Retinal pigment epithelial cell (primary cell): Measurements from ENCODE around the gene CEP295NL.

Experiments
- DNase-seq: peaks from one replicate; pipeline ENCODE4 v3.0.0-alpha.2; 2010; ENCODE audit warnings: low read depth
- H3K4me3 ChIP-seq: 2 replicates; pipeline ENCODE4 v1.5.1; 2011; ENCODE audit warnings: mild to moderate bottlenecking, low read length, control low read depth, moderate library complexity
- CTCF ChIP-seq: conservative IDR thresholded peaks from 2 replicates; pipeline ENCODE4 v1.5.1; 2011; ENCODE audit warnings: low read depth, low read length, control low read depth, inconsistent platforms

Gene CEP295NL

GRCh38 chr17:78896834-78897663 is 6.0 kb downstream of the CEP295NL start:
- no peak for TF ChIP-seq CTCF
- H3K4me3 ChIP-seq = no peak overlapping the region
- DNase-seq = no peak

- no peak for TF ChIP-seq CTCF
- DNase-seq = no peak
- H3K4me3 ChIP-seq = no peak overlapping the region
These were observed 6.7 kb downstream of the CEP295NL start for GRCh38 chr17:78896091-78896833.

GRCh38 chr17:78895322-78895721 is 7.7 kb downstream of the CEP295NL start:
- no peak for DNase-seq
- H3K4me3 ChIP-seq = no peak overlapping the region
- no peak for TF ChIP-seq CTCF

GRCh38 chr17:78893684-78894083 is 9.3 kb downstream of the CEP295NL start:
- no peak overlapping the region for H3K4me3 ChIP-seq
- no peak for DNase-seq
- no peak for TF ChIP-seq CTCF

- DNase-seq = no peak
- H3K4me3 ChIP-seq = no peak overlapping the region
- no peak for TF ChIP-seq CTCF
These were observed 10.0 kb downstream of the CEP295NL start for GRCh38 chr17:78892936-78893379.

GRCh38 chr17:78892520-78892919 is 10.5 kb downstream of the CEP295NL start:
- DNase-seq = no peak
- no peak for TF ChIP-seq CTCF
- H3K4me3 ChIP-seq = no peak overlapping the region

GRCh38 chr17:78892062-78892456 is 10.9 kb downstream of the CEP295NL start:
- no peak overlapping the region for H3K4me3 ChIP-seq
- TF ChIP-seq CTCF = no peak
- no peak for DNase-seq
